ENCODE measurements around the gene CDCP1.

DNA sequence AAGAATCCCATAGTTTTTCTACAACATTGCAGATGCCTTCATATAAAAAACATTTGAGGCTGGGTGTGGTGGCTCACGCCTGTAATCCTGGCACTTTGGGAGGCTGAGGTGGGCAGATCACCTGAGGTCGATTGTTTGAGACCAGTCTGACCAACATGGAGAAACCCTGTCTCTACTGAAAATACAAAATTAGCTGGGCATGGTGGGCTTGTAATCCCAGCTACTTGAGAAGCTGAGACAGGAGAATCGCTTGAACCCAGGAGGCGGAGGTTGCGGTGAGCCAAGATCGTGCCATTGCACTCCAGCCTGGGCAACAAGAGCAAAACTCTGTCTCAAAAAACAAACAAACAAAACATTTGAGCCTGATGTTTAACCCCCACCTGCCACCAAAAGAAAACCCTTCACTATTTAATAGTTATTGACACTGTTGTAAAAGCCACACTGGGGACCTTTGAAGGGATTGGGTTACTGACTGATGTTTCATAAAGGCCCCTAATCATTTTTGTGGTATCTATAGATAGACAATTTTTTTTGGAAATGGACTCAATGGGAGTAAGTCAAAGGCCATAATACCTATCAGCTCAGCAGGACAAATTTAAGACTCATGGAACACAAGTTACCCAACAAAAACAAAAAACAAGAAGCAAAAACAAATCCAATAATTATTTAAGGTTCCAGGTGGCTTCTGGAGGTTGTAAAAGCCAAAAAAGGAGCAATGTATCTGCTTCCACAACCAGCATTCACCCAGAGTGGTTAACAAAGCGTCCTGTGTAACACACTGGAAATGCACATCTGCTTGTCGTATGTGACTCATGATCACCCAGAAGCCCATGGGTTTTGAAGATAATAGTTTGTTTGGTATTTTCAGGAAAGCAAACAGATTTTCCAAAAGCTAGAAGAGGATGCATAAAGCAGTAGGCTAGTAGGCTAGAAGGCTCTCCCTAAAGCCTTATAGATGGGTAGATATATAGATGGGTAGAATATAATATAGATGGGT is 41.2 kb downstream of the CDCP1 start:
- no peak for TF ChIP-seq POLR2A (IDR thresholded peaks at IDR 0.05)
- TF ChIP-seq, protein P1, sequence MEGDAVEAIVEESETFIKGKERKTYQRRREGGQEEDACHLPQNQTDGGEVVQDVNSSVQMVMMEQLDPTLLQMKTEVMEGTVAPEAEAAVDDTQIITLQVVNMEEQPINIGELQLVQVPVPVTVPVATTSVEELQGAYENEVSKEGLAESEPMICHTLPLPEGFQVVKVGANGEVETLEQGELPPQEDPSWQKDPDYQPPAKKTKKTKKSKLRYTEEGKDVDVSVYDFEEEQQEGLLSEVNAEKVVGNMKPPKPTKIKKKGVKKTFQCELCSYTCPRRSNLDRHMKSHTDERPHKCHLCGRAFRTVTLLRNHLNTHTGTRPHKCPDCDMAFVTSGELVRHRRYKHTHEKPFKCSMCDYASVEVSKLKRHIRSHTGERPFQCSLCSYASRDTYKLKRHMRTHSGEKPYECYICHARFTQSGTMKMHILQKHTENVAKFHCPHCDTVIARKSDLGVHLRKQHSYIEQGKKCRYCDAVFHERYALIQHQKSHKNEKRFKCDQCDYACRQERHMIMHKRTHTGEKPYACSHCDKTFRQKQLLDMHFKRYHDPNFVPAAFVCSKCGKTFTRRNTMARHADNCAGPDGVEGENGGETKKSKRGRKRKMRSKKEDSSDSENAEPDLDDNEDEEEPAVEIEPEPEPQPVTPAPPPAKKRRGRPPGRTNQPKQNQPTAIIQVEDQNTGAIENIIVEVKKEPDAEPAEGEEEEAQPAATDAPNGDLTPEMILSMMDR (IDR thresholded peaks at IDR 0.05): no peak
- TF ChIP-seq POLR2AphosphoS5 (IDR thresholded peaks at IDR 0.05): no peak
- TF ChIP-seq EP300 (IDR thresholded peaks at IDR 0.05): no peak

Data from stomach (tissue), 4 donors.